ENCODE data around the gene CELSR1. TPM values are rescaled to one million over a fixed set of nuclear protein-coding genes. Genes with fewer than 3 reads are reported as not detected.

The CELSR1 gene
- total RNA-seq, 4 donors from 2014 or later, result 31.7 to 72.7 (median 54.1) TPM

DNA sequence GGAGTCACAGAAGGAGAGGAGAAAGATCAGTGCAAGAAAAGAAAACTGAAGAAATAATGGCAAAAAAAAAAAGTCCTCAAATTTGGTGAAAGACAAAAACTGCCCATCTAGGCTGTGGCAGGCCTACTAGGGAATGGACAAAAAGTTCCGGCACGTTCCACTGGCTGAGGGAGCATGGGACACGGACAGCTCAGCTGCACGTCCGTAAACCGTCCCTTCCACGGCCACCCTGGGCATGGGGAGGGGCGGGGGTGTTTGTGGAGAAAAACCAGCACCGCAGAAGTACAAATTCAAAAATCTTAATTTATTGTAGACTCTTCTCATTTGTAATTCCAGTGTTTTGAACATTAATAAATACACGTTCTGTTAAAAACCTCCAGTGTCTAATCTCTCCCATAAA, 176.5 kb downstream of the CELSR1 start:
- TF ChIP-seq CTCF (IDR thresholded peaks at IDR 0.05), result no peak
- TF ChIP-seq POLR2A (IDR thresholded peaks at IDR 0.05), result no peak
- H3K4me3 ChIP-seq (ENCODE audit: low read depth, poor library complexity, severe bottlenecking), result no peak overlapping the region
- DNase-seq (ENCODE audit: low spot score in 2 of 2), result no peak
- WGBS, 2 donors, result 85 to 90% methylated on average over 10 of the region's 10 CpGs
- intact Hi-C loops (cut with DNase I; ENCODE audit: low total_unique reads), result no loop called here

DNA sequence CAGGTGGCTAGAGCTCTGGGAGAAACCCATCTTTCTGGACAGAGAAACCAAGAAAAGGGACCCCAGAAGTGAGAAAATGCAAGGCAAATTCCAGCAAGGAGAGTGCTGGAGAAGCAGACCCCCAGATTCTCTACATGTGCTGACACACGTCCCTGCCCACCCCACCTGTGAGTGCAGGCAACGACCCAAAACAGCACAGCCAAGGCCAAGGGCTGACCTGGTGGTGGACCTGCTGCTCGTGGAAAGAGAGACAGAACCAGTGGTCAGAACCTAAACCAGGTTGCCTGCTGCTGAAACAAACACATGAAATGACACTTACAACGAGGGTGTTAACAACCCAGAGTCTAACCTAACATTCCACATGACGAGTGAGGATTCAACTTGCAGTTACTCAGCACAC, 177.3 kb downstream of the CELSR1 start:
- TF ChIP-seq POLR2A (IDR thresholded peaks at IDR 0.05), result no peak
- TF ChIP-seq CTCF (IDR thresholded peaks at IDR 0.05), result no peak
- 84% methylated on average over 5 of the region's 5 CpGs for WGBS, 2 donors
- no peak for DNase-seq (ENCODE audit: low spot score in 2 of 2)
- intact Hi-C loops (cut with DNase I; ENCODE audit: low total_unique reads), result no loop called here
- no peak overlapping the region for H3K4me3 ChIP-seq (ENCODE audit: low read depth, poor library complexity, severe bottlenecking)

DNA sequence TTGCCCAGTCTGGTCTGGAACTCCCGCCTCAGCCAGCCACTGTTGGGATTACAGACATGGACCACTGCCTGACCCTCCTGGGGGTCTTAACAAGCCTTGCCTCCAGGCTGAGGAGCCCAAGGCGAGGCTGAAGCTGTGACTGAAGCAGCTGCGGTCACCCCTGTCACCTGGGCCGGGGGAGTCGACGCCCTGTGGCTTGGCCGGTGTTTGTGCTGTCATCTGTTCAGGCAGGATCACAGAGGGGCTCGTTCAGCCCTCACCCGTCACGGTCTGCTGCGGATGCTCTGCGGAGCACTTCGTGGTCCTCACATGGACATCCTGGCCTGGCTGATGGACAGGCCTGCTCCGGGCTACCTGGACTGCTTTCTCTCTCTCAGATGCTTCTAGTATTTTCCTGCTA, 178.1 kb downstream of the CELSR1 start:
- 95 to 97% methylated on average over 7 to 11 of the region's 14 CpGs for WGBS, 2 donors
- DNase-seq (ENCODE audit: low spot score in 2 of 2), result no peak

GRCh38 chr22:46358766-46359165, 178.7 kb downstream of the CELSR1 start:
- H3K4me3 ChIP-seq (ENCODE audit: low read depth, poor library complexity, severe bottlenecking), result no peak overlapping the region
- TF ChIP-seq CTCF (IDR thresholded peaks at IDR 0.05) (no peak), POLR2A (IDR thresholded peaks at IDR 0.05) (no peak)
- intact Hi-C loops (cut with DNase I; ENCODE audit: low total_unique reads), result no loop called here
- DNase-seq (ENCODE audit: low spot score in 2 of 2), result no peak
- 90 to 93% methylated on average over 6 of the region's 6 CpGs for WGBS, 2 donors

More for the DNA sequence above, 178.1 kb downstream of the CELSR1 start:
- no peak for TF ChIP-seq CTCF (IDR thresholded peaks at IDR 0.05)
- no peak for TF ChIP-seq POLR2A (IDR thresholded peaks at IDR 0.05)
- no peak overlapping the region for H3K4me3 ChIP-seq (ENCODE audit: low read depth, poor library complexity, severe bottlenecking)
- intact Hi-C loops (cut with DNase I; ENCODE audit: low total_unique reads), result no loop called here

DNA sequence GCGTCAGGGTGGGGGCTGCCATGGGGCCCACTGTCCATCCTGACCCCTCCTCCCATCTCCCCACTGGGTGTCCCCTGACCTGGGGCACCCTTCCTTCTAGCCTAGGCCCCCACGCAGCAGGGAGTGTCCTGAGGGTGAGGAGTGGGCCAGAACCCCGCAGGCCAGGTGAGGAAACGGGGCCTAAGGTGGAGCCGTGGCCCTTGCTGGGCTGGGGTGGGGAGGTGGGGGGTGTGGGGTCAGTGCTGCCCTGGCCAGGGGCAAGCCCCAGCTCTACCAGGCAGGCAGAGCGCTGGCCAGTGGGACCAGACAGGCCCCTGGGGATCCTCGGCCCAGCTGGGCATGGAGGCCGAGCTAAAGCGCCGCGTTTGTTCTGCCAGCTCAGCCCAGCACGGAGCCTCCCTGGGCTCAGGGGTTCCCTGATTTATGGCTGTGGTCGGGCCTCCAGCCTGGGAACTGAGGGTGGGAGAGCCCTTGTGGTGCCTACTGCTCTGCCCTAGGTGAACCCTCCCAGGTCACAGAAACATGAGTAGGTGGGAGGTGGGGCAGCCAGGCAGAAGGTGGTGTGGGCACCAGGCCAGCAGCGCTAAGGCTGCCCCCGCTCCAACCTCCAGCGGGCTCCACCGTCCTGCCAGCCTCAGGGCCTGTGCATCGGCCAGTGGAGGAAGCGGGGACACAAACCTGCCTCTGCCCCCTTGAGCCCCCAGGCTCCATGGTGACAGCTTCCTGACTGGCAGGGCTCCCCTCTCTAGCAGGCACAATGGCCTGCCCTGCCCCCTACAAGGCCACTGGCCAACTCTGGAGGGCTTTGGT, 179.5 kb downstream of the CELSR1 start:
- no peak for DNase-seq (ENCODE audit: low spot score in 2 of 2)
- TF ChIP-seq CTCF (IDR thresholded peaks at IDR 0.05) (no peak), POLR2A (IDR thresholded peaks at IDR 0.05) (no peak)
- H3K4me3 ChIP-seq (ENCODE audit: low read depth, poor library complexity, severe bottlenecking), result no peak overlapping the region
- intact Hi-C loops (cut with DNase I; ENCODE audit: low total_unique reads), result no loop called here
- 81 to 82% methylated on average over 15 to 18 of the region's 19 CpGs for WGBS, 2 donors

Data from lower leg skin (tissue), 4 donors.